HG03066 (cell line): ENCODE data around the gene RRP1.
"Not testable (repeated sequence)": the region's sequence is repeated elsewhere in the genome, so short reads cannot be mapped to it uniquely, and the experiment has no call there.

ENCODE experiments used
- ATAC-seq: cut with Tn5 transposase; IDR thresholded peaks from one replicate; pipeline ENCODE4 v1.9.1; 2021; ENCODE audit warnings: low read depth; ENCODE audit not compliant: unreplicated experiment

Gene RRP1

GRCh38 chr21:43832158-43832550 is 42.8 kb downstream of the RRP1 start:
- ATAC-seq = no peak

GRCh38 chr21:43832648-43833047 is 43.3 kb downstream of the RRP1 start:
- no peak for ATAC-seq

- no peak for ATAC-seq
Measured at GRCh38 chr21:43834146-43834905, 44.9 kb downstream of the RRP1 start.

- ATAC-seq = no peak
Measured at GRCh38 chr21:43835050-43835449, 45.7 kb downstream of the RRP1 start.

- no peak for ATAC-seq
Measured at GRCh38 chr21:43835861-43836260, 46.5 kb downstream of the RRP1 start.

- no peak for ATAC-seq
Measured at GRCh38 chr21:43836616-43837015, 47.2 kb downstream of the RRP1 start.

- ATAC-seq = no peak
Measured at GRCh38 chr21:43840259-43840658, 50.9 kb downstream of the RRP1 start.

- no peak for ATAC-seq
Measured at GRCh38 chr21:43842742-43843141, 53.4 kb downstream of the RRP1 start.

GRCh38 chr21:43844906-43845305 is 55.5 kb downstream of the RRP1 start:
- ATAC-seq = not testable (repeated sequence)

GRCh38 chr21:43845386-43845785 is 56.0 kb downstream of the RRP1 start:
- no peak for ATAC-seq

- no peak for ATAC-seq
Measured at GRCh38 chr21:43846430-43846829, 57.1 kb downstream of the RRP1 start.

GRCh38 chr21:43847301-43847700 is 57.9 kb downstream of the RRP1 start:
- no peak for ATAC-seq

- no peak for ATAC-seq
Measured at GRCh38 chr21:43848771-43849170, 59.4 kb downstream of the RRP1 start.

GRCh38 chr21:43849532-43850299 is 60.3 kb downstream of the RRP1 start:
- no peak for ATAC-seq

- ATAC-seq = no peak
Measured at GRCh38 chr21:43850728-43851295, 61.4 kb downstream of the RRP1 start.

GRCh38 chr21:43851593-43851992 is 62.2 kb downstream of the RRP1 start:
- no peak for ATAC-seq

GRCh38 chr21:43853851-43854772 is 64.7 kb downstream of the RRP1 start:
- no peak for ATAC-seq
